Prostate gland (tissue), 2 donors: ENCODE measurements around the gene GFPT2.

Source experiments
- POLR2A ChIP-seq: fragments of 450-650 bp; IDR thresholded peaks from one replicate; pipeline ENCODE4 v1.6.1; 2016; ENCODE audit warnings: antibody characterized with exemption, mild to moderate bottlenecking
- TF ChIP-seq, protein P1 (sequence below), 4 experiments: fragments of 200-600 bp in 2 of 4; fragments of 450-650 bp in 2 of 4; sonication (generic) in 2 of 4; IDR thresholded peaks; 1 replicate in 3 of 4; 2 replicates in 1 of 4; pipeline ENCODE4 v1.5.1; 2016 to 2019; ENCODE audit warnings: antibody characterized with exemption in 4 of 4, mild to moderate bottlenecking in 2 of 4, moderate library complexity in 2 of 4

DNA sequence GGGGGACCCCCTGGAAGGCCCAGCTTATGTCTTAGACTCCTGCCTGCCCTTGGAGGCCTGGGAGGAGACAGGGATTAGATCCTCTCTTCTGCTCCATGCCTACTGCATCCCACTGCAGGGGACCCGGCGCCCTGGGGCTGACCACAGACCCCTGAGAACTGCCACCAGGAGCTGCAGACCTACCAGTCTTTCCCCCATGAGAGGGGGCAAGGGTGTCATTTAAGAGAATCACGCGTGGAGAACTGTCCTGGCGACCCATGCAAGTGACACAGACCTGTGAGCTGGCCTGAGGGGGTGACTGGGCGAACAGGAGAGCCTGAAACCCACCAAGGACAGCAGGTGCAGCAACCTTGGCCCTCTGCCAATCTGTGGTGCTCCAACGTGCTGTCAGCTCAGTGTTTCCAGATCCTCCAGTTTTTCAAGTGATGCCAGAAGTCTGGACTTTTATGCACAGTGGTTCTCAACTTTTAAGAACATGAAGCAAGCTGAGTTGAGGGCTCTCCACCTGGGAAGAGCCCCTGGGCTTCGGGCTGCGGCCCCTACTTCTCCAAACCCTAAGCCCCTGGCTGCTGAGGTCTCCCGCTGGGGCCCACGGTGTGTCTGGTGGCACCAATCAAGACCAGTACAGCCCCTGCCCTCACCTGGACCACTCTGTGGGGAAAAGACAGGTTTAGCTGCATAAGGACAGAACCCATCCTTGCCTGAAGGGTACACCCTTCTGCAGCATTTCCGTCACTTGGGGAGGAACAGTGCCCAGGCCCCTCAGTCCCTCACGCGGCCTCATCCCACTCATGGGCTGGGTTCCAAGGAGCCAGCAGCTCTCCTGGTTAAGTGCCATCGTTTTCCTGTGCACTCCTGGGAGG lies 18.2 kb downstream of the GFPT2 start:
- TF ChIP-seq, protein P1, sequence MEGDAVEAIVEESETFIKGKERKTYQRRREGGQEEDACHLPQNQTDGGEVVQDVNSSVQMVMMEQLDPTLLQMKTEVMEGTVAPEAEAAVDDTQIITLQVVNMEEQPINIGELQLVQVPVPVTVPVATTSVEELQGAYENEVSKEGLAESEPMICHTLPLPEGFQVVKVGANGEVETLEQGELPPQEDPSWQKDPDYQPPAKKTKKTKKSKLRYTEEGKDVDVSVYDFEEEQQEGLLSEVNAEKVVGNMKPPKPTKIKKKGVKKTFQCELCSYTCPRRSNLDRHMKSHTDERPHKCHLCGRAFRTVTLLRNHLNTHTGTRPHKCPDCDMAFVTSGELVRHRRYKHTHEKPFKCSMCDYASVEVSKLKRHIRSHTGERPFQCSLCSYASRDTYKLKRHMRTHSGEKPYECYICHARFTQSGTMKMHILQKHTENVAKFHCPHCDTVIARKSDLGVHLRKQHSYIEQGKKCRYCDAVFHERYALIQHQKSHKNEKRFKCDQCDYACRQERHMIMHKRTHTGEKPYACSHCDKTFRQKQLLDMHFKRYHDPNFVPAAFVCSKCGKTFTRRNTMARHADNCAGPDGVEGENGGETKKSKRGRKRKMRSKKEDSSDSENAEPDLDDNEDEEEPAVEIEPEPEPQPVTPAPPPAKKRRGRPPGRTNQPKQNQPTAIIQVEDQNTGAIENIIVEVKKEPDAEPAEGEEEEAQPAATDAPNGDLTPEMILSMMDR (IDR thresholded peaks at IDR 0.05): no peak
- no peak for TF ChIP-seq POLR2A
